ENCODE results near the gene CBR1. TPM values are rescaled to one million over a fixed set of nuclear protein-coding genes. Genes with fewer than 3 reads are reported as not detected.

Gene CBR1
- total RNA-seq, 2 experiments from 2014 or later: 40.7 to 43.8 TPM

DNA sequence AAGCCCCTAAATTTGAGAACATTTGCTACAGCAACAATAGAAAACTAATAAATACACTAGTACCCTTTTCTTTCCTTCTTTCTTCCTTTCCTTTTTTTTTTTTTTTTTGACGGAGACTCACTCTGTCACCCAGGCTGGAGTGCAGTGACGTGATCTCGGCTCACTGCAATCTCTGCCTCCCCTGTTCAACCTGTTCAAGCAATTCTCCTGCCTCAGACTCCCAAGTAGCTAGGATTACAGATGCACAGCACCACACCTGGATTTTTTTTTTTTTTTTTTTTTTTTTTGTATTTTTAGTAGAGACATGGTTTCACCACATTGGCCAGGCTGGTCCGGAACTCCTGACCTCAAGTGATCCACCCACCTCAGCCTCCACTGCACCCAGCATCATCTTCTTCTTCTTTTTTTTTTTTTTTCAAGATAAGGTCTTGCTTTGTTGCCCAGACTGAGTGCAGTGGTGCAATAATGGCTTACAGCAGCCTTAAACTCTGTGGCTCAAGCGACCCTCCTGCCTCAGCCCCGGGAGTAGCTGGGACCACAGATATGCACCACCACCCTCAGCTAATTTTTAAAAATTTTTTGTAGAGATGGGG, 45.4 kb downstream of the CBR1 start:
- Mint-ChIP-seq H3K36me3 (no peaks in the 10 kb centered on the region), H3K4me1 (peaks cover 32% of the 10 kb centered on the region), H3K27me3 (peaks cover 2% of the 10 kb centered on the region), H3K27ac (peak overlapping the region; percentile 58), H3K9me3 (no peaks in the 10 kb centered on the region), H3K4me3 (no peak overlapping the region)
- POLR2A ChIA-PET: interaction anchor here (0.6 to 2.9 kb wide), 4 partner anchors 45 to 1308 kb away, joined by 3 to 7 read pairs (median 6); partner anchors contain the start of genes CBR1 and SETD4
- DNase-seq (no peak), ATAC-seq (ENCODE audit: low read depth) (peak; percentile 28)

DNA sequence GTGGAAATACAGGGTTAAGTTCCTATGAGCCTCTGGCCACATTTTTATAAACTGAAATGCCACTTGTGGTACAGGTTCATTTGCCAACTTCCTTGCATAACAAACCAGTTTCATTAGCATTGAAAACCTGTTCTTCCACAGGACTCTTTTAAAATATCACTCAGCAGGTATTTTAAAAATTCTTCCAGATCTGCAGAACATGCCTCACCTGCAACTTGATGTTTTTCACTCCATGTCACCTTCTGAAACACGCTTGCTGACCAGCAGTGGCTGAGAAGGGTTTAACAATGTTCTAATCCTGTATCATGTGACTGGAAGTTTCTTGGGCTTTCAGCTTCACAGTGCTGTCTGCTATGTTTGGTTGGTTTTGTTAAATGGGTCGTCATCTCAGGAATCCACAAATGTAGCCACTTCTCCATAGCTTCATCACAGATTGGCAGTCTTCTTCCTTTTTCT, 47.5 kb downstream of the CBR1 start:
- Mint-ChIP-seq H3K9me3 (no peaks in the 10 kb centered on the region), H3K27ac (no peak overlapping the region), H3K27me3 (no peaks in the 10 kb centered on the region), H3K36me3 (no peaks in the 10 kb centered on the region), H3K4me3 (no peak overlapping the region), H3K4me1 (peaks cover 31% of the 10 kb centered on the region)
- ATAC-seq (ENCODE audit: low read depth): no peak
- DNase-seq: no peak
- POLR2A ChIA-PET: no interaction called here

DNA sequence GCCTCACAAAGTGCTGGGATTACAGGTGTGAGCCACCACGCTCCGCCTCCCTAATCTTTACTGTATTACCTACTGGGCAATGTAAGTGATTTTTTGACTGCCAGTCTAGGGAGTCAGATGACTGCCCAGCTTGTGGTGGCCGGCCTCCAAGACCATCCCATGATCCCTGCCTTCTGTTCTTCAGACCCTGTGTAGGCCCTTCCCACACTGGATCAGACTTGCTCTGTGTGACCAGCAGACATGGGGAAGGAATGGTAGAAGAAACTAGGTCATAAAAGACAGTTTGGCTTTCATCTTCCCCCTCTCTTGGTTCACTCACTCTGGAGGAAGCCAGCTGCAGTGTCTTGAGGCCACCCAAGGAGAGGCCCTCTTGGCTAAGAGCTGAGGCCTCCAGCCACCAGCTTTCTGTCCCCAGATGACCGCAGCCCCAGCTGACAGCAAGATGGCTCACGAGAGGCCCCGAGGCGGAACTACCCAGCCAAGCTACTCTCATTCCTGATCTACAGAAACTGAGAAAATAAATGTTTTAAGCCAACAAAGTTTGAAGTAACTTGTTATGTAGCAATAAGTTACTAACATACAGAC, 50.6 kb downstream of the CBR1 start:
- no peak overlapping the region for H3K4me3 Mint-ChIP-seq
- H3K9me3 Mint-ChIP-seq: no peaks in the 10 kb centered on the region
- DNase-seq (no peak), ATAC-seq (ENCODE audit: low read depth) (no peak)
- H3K4me1 Mint-ChIP-seq: peaks cover 8% of the 10 kb centered on the region
- POLR2A ChIA-PET: no interaction called here
- H3K27ac Mint-ChIP-seq: no peak overlapping the region
- no peaks in the 10 kb centered on the region for H3K36me3 Mint-ChIP-seq
- peaks cover 4% of the 10 kb centered on the region for H3K27me3 Mint-ChIP-seq

Other genes starting within 250 kb of the CBR1 start
- 10 to 100 TPM; 20.5 to 29.7 TPM for gene SETD4, start 9.5 kb upstream of the CBR1 start, total RNA-seq
- 10 to 100 TPM; 14.6 to 14.9 TPM for gene CBR3, start 65.1 kb downstream of the CBR1 start, total RNA-seq
- 10 to 100 TPM; 24.1 to 27.1 TPM for gene DOP1B, start 86.8 kb downstream of the CBR1 start, total RNA-seq